Measurements from ENCODE around the gene BATF. TPM values are rescaled to one million over a fixed set of nuclear protein-coding genes. Genes with fewer than 3 reads are reported as not detected.

BATF gene
- total and polyA plus RNA-seq, 5 donors = 0.53 to 3.0 (median 0.72) TPM; not detected in 1

DNA sequence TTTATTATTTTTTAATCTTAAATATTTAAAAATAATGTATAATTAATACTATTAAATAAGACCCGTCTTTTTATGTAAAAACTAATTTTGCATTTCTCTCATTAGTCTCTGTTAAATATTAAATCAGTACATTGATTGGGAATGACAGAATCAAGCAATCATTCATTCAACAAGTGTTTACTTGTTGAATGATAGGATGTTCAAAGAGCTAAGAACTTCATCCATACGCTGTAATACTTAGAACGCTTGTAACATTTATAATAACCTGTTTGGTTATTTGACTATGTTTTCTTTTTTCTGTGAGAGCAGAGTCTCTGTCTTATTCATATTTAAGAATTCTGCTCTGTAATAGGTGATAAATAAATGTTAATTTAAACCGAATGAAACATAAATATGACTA, 2.9 kb upstream of the BATF start:
- Histone ChIP-seq H3K27ac (ENCODE audit: low read length) (no peak overlapping the region), H3K4me1 (ENCODE audit: control insufficient read depth, insufficient read depth, low read length) (peaks cover 6% of the 10 kb centered on the region), H3K27me3 (ENCODE audit: control insufficient read depth, insufficient read depth) (no peaks in the 10 kb centered on the region), H3K9me3 (ENCODE audit: control insufficient read depth, low read length) (no peaks in the 10 kb centered on the region), H3K4me3 (ENCODE audit: low read length) (no peak overlapping the region)
- intact Hi-C loops (cut with DNase I) = no loop called here
- ATAC-seq (no peak), DNase-seq (no peak)
- WGBS = 94% methylated on average over 4 of the region's 4 CpGs

DNA sequence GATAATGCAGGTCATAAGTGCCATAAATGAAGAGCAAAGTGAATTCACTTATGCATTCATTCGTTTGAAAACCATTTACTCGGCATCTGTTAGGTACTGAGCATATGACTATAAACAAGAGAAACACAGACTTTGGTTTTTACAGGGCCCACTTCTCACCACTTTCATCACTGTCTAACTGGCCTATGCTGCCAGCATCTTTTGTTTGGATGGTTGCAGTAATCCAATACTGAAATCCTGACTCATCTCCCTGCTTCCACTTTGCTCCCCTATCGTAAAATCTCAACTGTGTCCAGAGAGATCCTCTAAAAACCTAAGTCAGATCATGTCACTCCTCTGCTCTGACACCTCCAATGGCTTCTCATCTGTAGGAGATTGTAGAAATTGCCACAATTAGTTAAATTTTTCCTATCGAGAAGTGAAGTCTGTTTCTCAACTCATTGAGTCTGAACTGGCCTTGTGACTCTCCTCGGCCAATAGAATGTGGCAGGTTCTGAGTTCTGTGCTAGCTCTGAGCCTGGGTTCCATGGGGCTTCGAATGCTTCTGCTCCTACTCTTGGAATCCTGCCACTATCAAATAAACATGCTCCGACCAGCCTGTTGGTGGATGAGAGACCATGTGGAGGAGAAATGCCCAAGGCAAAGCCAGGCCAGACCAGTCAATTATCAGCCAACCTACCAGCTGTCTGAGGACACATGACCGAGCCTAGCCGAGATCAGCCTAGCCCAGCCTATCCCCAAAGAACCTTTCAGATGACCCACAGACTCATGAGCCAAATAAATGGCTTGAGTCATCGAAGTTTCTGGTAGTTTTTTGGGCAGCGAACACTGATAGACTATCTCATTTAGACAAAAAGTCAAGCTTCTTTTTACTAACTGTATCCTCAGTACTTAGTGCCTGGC, 2.2 kb upstream of the BATF start:
- intact Hi-C loops (cut with DNase I) = no loop called here
- 92% methylated on average over 11 of the region's 11 CpGs for WGBS
- no peak for ATAC-seq

DNA sequence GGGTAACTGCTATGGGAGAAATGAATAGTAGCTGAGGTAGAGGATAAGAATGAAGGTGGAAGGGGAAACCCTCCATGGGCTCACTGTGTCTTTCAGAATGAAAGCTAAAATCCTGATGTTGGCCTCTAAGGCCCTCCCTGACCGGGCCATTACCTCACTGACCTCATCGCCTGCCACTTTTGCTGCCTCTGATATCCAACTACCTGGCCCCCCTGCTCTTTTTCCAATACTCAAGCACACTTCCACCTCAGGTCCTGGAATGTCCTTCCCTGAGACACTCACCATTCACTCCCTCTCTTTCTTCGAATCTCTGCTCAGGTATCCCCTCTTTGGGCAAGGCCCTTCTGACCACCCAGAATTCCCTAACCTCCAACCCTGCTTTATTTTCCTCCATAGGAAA, 1.4 kb upstream of the BATF start:
- ATAC-seq (no peak), DNase-seq (no peak)
- Histone ChIP-seq H3K4me1 (ENCODE audit: control insufficient read depth, insufficient read depth, low read length) (peaks cover 6% of the 10 kb centered on the region), H3K4me3 (ENCODE audit: low read length) (no peak overlapping the region), H3K9me3 (ENCODE audit: control insufficient read depth, low read length) (no peaks in the 10 kb centered on the region), H3K27ac (ENCODE audit: low read length) (no peak overlapping the region), H3K27me3 (ENCODE audit: control insufficient read depth, insufficient read depth) (no peaks in the 10 kb centered on the region)
- 95% methylated on average over 3 of the region's 3 CpGs for WGBS
- intact Hi-C loops (cut with DNase I) = no loop called here

More for the DNA sequence above, 2.2 kb upstream of the BATF start:
- no peak overlapping the region for H3K27ac ChIP-seq (ENCODE audit: low read length)
- H3K9me3 ChIP-seq (ENCODE audit: control insufficient read depth, low read length) = no peaks in the 10 kb centered on the region
- no peak for DNase-seq
- peaks cover 6% of the 10 kb centered on the region for H3K4me1 ChIP-seq (ENCODE audit: control insufficient read depth, insufficient read depth, low read length)
- H3K4me3 ChIP-seq (ENCODE audit: low read length) = no peak overlapping the region
- H3K27me3 ChIP-seq (ENCODE audit: control insufficient read depth, insufficient read depth) = no peaks in the 10 kb centered on the region

DNA sequence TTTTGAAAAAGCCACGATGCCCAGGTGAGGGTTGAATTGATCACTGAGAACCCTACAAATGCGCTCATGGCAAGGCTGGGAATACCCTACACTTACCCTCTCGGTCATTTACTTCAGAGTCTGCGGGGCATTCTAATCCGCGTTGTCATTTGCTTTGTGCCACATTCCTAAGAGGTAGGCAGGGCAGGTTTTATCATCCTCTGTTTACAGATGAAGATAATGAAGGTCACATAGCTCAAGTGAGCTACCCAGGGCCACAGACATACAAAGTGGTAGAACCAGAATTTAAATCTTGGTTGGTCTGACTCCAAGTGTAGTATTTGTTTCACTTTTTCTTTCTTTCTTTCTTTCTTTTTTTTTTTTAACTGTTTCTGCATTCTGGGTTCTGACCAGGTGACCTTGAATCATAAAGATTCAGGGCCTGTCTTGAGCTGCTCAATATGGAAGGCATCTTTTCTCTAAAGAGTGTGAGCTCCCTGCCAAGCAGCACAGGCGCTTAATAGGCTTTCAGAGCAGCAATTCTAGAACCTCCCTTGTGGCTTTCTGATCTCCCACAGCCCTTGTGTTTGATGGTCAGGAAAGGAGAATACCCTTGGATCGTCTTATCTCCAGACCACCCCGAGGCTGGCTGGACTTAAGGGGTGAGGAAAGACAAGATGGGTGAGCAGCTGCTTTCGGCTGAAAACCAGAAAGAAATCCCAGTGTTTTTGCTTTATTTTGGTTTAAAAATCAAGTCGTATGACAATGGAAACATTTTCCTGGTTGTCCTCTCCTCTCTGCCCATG, 662 bp upstream of the BATF start:
- Histone ChIP-seq H3K4me1 (ENCODE audit: control insufficient read depth, insufficient read depth, low read length) (peaks cover 6% of the 10 kb centered on the region), H3K27me3 (ENCODE audit: control insufficient read depth, insufficient read depth) (no peaks in the 10 kb centered on the region), H3K4me3 (ENCODE audit: low read length) (no peak overlapping the region), H3K9me3 (ENCODE audit: control insufficient read depth, low read length) (no peaks in the 10 kb centered on the region), H3K27ac (ENCODE audit: low read length) (no peak overlapping the region)
- DNase-seq (no peak), ATAC-seq (no peak)
- WGBS = 60% methylated on average over 11 of the region's 11 CpGs
- intact Hi-C loops (cut with DNase I) = no loop called here

DNA sequence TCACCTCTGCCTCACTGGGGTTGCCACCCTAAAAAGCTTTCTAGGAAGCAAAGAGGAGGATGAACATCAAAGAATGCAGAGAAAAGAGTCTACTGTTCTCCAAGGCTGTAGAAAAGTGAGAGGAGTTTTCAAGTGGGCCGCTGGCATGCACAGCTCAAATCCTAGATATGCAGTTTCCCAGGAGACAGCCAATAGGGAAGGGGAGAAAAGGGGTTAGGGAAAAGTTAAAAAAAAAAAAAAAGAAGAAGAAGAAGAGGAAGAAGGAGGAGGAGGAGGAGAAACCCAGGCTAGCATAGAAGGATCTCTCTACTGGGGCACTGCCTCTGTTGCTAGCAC, 682 bp downstream of the BATF start:
- ATAC-seq (no peak), DNase-seq (no peak)
- H3K27me3 ChIP-seq (ENCODE audit: control insufficient read depth, insufficient read depth) = no peaks in the 10 kb centered on the region
- no peak overlapping the region for H3K4me3 ChIP-seq (ENCODE audit: low read length)
- WGBS = 51% methylated on average over 1 of the region's 1 CpG
- H3K9me3 ChIP-seq (ENCODE audit: control insufficient read depth, low read length) = no peaks in the 10 kb centered on the region
- intact Hi-C loops (cut with DNase I) = no loop called here
- peaks cover 6% of the 10 kb centered on the region for H3K4me1 ChIP-seq (ENCODE audit: control insufficient read depth, insufficient read depth, low read length)
- no peak overlapping the region for H3K27ac ChIP-seq (ENCODE audit: low read length)

DNA sequence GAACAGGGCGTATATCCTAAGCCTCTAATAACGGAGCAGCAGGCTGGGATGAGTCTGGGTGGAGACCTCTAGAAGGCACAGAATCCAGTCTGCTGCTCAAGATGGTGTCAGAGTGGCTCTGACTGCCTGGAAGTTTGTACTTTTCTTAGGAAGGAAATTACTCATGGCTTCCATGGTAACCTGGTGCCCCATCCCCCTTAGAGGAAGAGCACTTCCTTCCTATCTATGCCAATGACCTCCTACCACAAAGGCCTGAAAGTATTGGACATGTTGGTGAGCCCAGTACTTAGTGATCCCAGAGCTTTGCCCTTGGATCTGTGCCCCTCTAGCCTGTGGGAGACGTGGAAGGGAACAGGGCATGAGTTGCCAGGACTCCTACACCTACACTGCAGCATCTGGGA, 1.5 kb downstream of the BATF start:
- H3K4me1 ChIP-seq (ENCODE audit: control insufficient read depth, insufficient read depth, low read length) = peaks cover 6% of the 10 kb centered on the region

DNA sequence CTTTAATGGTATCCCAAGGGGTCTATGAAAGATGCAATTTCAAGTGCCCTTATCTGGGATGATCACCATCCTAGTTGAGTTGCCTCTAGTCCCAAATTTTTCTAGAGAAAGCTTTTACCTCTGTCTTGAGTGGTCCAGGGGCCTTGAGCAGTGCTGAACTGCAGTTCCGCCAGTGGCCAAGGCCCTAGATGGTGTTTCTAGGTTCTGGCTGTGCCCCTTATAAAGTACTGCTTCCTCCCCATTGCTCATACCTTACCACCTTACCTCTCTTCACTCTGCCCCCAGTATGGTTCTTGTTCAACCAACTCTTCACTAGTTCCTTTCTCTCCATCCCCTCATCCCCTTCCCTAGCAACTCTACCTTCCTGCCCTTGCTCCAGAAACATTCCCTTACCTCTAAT, 3.7 kb downstream of the BATF start:
- no peaks in the 10 kb centered on the region for H3K27me3 ChIP-seq (ENCODE audit: control insufficient read depth, insufficient read depth)
- peaks cover 6% of the 10 kb centered on the region for H3K4me1 ChIP-seq (ENCODE audit: control insufficient read depth, insufficient read depth, low read length)
- ATAC-seq (no peak), DNase-seq (no peak)
- H3K4me3 ChIP-seq (ENCODE audit: low read length) = no peak overlapping the region
- intact Hi-C loops (cut with DNase I) = no loop called here
- H3K27ac ChIP-seq (ENCODE audit: low read length) = no peak overlapping the region
- H3K9me3 ChIP-seq (ENCODE audit: control insufficient read depth, low read length) = no peaks in the 10 kb centered on the region
- 98% methylated on average over 1 of the region's 1 CpG for WGBS

More for the DNA sequence above, 1.5 kb downstream of the BATF start:
- DNase-seq (no peak), ATAC-seq (peak; percentile 50 to 71)
- H3K9me3 ChIP-seq (ENCODE audit: control insufficient read depth, low read length) = no peaks in the 10 kb centered on the region
- intact Hi-C loops (cut with DNase I) = no loop called here
- H3K27ac ChIP-seq (ENCODE audit: low read length) = no peak overlapping the region
- no peaks in the 10 kb centered on the region for H3K27me3 ChIP-seq (ENCODE audit: control insufficient read depth, insufficient read depth)
- no peak overlapping the region for H3K4me3 ChIP-seq (ENCODE audit: low read length)
- 46% methylated on average over 3 of the region's 3 CpGs for WGBS

DNA sequence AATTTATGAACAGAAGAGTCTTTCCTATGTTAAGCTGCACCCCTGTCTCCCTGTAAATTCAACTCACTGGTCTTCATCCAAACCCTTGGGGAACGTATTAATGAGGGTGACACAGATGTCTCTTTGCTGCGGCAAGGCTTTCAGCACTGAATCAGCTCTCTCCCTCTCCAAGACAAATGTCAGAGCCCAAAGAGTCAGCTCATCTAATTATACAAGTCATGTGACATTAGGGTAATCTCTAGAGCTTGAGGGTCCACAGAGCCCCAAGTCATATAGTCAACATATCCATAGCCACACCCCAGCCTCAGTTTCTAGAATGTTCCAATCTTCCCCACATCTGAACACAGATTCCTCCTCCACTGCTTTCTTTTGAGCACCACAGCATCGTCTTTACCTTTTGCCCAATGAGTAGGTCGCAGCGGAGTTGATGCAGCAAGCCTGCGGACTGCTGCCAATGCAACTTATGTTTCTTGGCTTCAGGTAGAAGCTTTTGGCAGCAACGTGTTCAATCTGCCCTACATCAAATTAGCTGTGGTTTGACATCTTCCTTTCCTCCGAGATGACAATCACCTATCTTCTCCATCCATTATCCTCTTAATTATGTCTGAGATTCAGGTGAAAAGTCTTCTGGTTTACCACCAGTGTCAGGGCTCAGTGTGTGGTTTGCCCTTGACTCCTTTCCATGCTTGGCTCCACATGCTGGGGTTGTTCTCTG, 5.3 kb downstream of the BATF start:
- intact Hi-C loops (cut with DNase I) = no loop called here
- WGBS = 84% methylated on average over 8 of the region's 8 CpGs
- Histone ChIP-seq H3K27ac (ENCODE audit: low read length) (no peak overlapping the region), H3K4me3 (ENCODE audit: low read length) (no peak overlapping the region), H3K4me1 (ENCODE audit: control insufficient read depth, insufficient read depth, low read length) (peaks cover 6% of the 10 kb centered on the region), H3K27me3 (ENCODE audit: control insufficient read depth, insufficient read depth) (no peaks in the 10 kb centered on the region), H3K9me3 (ENCODE audit: control insufficient read depth, low read length) (no peaks in the 10 kb centered on the region)
- DNase-seq (no peak), ATAC-seq (no peak)

DNA sequence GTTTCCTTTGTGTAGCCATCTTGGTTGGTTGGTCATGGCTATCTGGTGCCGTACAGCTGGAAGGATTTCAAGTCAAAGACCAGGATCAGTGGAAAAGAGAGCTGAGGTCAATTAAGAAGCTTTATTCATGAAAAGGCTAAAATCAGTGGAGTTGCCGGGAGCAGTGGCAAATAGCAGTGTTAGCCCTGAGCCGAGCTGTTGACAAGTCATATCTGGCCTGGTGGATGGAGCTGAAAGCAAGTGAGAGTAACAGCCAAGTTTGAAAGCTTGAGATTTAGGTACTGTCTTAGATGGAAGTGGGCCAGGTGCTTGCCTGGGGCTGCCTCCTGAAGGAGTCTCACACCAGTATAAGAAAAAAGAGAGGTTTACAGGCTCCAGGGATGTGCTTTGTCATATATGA, 9.0 kb downstream of the BATF start:
- 46% methylated on average over 3 of the region's 3 CpGs for WGBS
- DNase-seq (no peak), ATAC-seq (peak in 1 of 2 donors; percentile 46)
- Histone ChIP-seq H3K4me3 (ENCODE audit: low read length) (no peak overlapping the region), H3K27me3 (ENCODE audit: control insufficient read depth, insufficient read depth) (no peaks in the 10 kb centered on the region), H3K27ac (ENCODE audit: low read length) (no peak overlapping the region), H3K4me1 (ENCODE audit: control insufficient read depth, insufficient read depth, low read length) (peaks cover 1% of the 10 kb centered on the region), H3K9me3 (ENCODE audit: control insufficient read depth, low read length) (no peaks in the 10 kb centered on the region)
- intact Hi-C loops (cut with DNase I) = no loop called here

DNA sequence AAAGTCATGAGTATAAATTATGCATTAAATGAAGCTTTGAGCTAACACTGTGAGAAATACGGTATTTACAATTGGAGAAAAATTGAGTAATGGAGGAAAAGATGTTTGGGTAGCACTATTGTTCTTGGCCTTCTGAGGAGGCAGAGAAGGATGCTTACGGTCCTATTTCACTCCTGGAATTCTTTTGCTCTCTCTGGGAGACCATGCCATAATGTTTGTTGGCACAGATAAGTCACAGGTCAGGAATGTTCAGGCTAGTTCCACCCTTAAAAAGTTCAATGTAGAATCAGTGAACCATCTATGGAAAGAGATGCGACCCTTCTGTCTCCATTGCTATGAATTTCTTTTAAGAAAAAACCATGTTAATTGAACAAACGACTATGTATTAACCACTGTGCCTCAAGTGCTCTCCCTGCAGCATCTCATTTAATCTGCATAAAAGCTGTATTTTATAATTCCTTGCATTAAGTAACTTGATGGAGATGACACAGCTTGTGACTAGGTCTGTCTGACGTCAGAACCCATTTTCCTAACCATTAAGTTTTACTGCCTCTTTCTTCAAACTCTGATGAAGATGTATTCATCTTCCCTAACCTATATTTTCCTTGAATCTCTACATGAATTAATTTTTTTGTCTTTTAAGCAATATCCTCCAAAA, 9.5 kb downstream of the BATF start:
- ATAC-seq (no peak), DNase-seq (no peak)
- intact Hi-C loops (cut with DNase I) = no loop called here
- 54% methylated on average over 5 of the region's 5 CpGs for WGBS
- no peaks in the 10 kb centered on the region for H3K27me3 ChIP-seq (ENCODE audit: control insufficient read depth, insufficient read depth)
- H3K4me1 ChIP-seq (ENCODE audit: control insufficient read depth, insufficient read depth, low read length) = peaks cover 1% of the 10 kb centered on the region
- H3K9me3 ChIP-seq (ENCODE audit: control insufficient read depth, low read length) = no peaks in the 10 kb centered on the region
- no peak overlapping the region for H3K27ac ChIP-seq (ENCODE audit: low read length)
- no peak overlapping the region for H3K4me3 ChIP-seq (ENCODE audit: low read length)
